IMR-90 (cell line): ENCODE results near the gene OLFML1.

Experiments
- BHLHE40 ChIP-seq: fragments of 150-350 bp; IDR thresholded peaks from 2 replicates; pipeline ENCODE4 v1.6.1; 2016; ENCODE audit warnings: mild to moderate bottlenecking, low read depth, low read length
- CTCF ChIP-seq: conservative IDR thresholded peaks from 2 replicates; pipeline ENCODE4 v1.5.1; 2012; ENCODE audit warnings: mild to moderate bottlenecking, low read depth, low read length, improper control_type of control experiment
- MXI1 ChIP-seq: IDR thresholded peaks from 2 replicates; pipeline ENCODE4 v1.6.1; 2012; ENCODE audit warnings: low read depth, mild to moderate bottlenecking, low read length, moderate library complexity, borderline replicate concordance
- POLR2A ChIP-seq: IDR thresholded peaks from 2 replicates; pipeline ENCODE4 v1.6.1; 2012; ENCODE audit warnings: mild to moderate bottlenecking, low read depth, low read length
- RCOR1 ChIP-seq: IDR thresholded peaks from 2 replicates; pipeline ENCODE4 v1.6.1; 2012; ENCODE audit warnings: mild to moderate bottlenecking, low read length, improper control_type of control experiment; ENCODE audit not compliant: insufficient replicate concordance

GRCh38 chr11:7543302-7543701, 58.0 kb downstream of the OLFML1 start:
- no peak for TF ChIP-seq MXI1
- no peak for TF ChIP-seq BHLHE40
- no peak for TF ChIP-seq CTCF
- TF ChIP-seq POLR2A, result no peak
- no peak for TF ChIP-seq RCOR1
